NCI-H82 (cell line): ENCODE results near the gene DDX51.
"Not testable (repeated sequence)": the region's sequence is repeated elsewhere in the genome, so short reads cannot be mapped to it uniquely, and the experiment has no call there.

Experiments
- DNase-seq: peaks from one replicate; lab custom pipeline; 2025; lab: John Stamatoyannopoulos, UW

Gene DDX51

DNA sequence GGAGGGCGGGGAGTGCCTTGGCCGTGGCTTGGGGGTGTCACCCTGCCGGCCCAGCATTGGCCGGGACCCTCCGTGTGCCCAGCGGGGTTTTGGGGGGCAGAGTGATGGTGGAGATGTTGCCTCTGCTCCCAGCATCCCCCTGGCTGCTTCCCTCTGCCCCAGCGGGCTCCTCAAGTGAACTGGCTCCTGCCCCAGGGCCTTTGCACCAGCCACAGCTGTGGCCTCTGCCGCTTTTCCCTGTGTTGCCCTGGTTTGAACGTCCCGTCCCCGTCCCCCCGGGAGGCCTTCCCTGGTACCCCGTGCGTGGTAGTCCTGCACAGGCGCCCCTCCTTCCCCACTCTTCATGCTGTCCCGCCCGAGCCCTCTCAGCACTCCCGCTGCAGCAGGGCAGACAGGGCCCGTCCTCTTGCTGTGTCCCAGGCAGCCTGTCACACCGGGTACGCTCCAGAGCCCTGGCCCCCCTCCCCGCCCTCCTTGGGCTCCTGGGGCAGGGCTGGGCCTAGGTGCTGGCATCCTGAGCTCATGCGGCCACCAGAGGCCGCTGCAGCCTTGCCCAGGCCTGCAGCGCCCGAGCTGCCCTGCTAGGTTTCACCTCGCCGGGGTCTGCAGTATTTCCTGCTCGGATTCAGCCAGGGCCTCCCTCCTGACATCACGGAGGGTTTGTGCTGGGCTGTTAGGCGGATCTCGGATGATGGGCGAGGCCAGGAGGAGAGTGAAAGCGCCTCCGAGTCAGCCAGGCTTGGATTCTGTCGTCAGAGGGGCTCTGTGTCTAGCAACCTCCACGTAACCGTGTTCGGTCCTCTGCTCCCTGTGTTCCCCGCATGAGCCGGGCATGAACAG is 9.6 kb upstream of the DDX51 start:
- peak; percentile 92 for DNase-seq

DNA sequence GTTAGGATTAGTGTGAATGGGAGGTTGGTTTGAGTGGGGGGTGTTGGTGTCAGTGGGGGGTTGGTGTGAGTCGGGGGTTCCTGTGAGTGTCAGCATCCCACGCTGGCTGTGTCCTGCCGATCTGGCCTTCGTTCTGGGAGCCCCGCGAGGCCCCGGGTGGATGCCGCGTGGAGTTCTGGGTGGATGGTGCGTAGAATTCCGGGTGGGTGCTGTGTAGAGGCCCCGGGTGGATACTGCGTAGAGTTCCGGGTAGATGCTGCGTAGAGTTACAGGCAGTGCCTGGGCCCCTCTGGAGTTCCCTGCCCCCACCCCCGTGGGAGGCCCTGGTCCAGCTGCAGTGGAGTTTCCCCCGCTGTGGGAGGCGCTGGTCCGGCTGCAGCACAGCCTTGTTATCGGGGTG is 8.8 kb upstream of the DDX51 start:
- DNase-seq = no peak

GRCh38 chr12:132152411-132152821 is 8.3 kb upstream of the DDX51 start:
- DNase-seq = no peak

- DNase-seq = no peak
Measured at GRCh38 chr12:132151766-132152410, 7.8 kb upstream of the DDX51 start.

DNA sequence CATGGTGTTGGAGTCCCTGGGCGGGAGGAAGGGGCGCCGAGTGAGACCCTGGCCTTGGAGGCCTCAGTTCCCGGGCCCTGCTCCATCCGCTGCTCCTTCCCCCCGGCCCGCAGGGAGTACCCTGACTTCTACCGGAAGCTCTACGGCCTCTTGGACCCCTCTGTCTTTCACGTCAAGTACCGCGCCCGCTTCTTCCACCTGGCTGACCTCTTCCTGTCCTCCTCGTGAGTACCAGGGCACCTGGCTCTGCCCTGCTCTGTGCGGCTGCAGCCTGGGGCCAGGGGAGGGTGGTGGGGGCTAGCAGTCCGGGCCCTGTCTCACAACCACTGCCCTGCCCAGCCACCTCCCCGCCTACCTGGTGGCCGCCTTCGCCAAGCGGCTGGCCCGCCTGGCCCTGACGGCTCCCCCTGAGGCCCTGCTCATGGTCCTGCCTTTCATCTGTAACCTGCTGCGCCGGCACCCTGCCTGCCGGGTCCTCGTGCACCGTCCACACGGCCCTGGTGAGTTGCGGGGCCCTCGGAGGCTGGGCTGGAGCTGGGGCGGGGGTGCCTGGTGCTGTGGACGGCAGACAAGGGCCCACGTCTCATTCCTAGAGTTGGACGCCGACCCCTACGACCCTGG is 7.1 kb upstream of the DDX51 start:
- DNase-seq = no peak

GRCh38 chr12:132150780-132151144 is 6.6 kb upstream of the DDX51 start:
- no peak for DNase-seq

- not testable (repeated sequence) for DNase-seq
Measured at GRCh38 chr12:132149526-132149925, 5.4 kb upstream of the DDX51 start.

GRCh38 chr12:132148368-132149045 is 4.4 kb upstream of the DDX51 start:
- DNase-seq = no peak

DNA sequence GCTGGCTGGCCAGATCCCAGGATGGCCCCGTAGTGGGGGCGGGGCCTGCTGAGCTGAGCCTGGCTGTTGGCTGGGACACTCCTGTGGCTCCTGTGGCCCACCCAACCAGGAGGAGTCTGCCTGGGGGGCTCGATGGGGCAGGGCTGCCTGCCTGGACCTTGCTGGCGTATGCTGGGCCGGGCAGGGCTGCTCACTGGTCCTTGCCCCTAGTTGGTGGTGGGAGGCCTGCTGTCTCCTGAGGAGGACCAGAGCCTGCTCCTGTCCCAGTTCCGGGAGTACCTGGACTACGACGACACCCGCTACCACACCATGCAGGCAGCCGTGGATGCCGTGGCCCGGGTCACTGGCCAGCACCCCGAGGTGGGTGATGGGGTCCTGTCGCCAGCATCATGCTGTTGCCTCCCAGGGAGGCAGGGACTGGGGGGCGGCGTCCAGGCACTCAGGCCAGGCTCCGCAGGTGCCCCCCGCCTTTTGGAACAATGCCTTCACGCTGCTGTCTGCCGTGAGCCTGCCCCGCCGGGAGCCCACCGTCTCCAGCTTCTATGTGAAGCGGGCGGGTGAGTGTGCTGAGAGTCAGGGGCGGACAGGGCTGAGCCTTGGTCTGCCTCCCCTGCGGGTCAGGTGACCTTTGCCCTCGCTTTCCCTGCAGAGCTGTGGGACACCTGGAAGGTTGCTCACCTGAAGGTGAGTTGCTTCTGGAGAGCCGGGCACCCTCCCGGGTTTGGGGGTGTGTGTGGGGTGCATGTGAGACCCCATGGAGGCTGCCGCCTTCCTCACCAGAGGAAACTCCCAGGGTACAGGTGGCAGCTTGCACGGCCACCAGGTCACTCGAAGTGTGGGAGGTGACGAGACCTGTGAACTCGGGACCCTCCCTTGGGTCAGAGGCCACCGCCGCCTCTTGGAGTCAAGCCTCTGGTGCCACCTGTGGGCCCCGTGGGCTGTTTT is 3.6 kb upstream of the DDX51 start:
- DNase-seq = no peak

DNA sequence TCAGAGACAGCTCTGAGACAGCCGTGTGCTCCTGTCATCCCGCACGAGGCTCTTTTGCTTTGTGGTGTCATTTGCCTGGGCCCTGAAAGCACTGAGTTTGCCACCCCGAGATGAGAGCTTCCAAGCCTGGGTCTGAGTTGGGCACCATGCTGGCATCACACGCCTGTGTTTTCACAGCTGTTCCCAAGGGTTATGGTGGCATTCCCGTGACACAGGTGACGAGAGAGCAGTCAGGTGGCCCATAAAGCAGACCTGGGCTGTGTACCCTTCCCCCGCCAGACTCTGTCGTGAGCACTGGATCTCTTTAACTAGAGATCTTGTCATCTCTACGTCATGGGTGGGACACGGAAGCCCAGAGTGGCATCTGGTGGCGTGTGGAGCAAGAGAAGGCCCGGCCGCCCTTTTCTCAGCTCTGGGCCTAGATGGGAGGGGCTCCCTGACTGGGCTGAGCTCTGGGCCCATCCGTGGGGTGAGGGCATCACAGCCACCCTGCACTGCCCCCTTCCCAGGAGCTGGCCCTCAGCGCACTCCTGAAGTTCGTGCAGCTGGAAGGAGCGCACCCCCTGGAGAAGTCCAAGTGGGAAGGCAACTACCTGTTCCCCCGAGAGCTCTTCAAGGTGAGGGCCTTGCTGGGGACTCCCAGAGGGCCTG is 2.8 kb upstream of the DDX51 start:
- DNase-seq = no peak

DNA sequence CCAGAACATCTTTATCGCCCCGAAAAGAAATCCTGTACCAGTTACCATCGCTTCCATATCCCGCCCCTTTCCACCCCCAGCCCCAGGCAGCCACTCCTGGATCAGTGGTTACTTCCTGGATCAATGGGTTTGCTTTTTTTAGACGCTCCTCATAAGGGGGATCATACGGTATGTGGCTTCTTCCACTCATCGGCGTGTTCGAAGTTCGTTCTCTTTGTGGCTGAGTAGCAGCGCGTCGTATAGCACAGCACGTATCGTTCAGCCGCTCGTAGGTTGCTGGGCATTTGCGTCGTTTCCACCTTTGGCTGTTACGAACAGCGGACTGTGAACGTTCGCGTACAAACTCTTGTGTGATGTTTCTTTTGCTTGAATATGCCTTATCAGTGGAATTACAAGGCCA is 2.0 kb upstream of the DDX51 start:
- DNase-seq = no peak

DNA sequence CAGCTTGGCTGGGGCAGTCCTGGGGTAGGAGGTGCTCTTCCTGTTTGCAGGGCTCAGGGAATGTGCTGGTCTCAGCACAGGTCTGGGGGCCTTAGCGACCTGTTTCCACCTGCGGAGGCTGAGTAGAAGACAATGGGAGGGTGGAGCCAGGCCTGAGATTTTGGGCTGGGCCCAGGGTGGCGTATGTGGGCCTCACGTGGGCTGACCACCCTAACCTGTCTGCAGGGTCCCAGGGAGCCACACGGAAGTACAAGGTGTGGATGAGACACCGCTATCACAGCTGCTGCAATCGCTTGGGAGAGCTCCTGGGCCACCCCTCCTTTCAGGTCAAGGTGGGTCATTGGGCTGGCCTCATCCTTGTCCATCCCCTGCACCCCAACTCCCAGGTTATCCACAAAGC is 1.2 kb upstream of the DDX51 start:
- DNase-seq = no peak

- no peak for DNase-seq
Measured at GRCh38 chr12:132144810-132145168, 670 bp upstream of the DDX51 start.

DNA sequence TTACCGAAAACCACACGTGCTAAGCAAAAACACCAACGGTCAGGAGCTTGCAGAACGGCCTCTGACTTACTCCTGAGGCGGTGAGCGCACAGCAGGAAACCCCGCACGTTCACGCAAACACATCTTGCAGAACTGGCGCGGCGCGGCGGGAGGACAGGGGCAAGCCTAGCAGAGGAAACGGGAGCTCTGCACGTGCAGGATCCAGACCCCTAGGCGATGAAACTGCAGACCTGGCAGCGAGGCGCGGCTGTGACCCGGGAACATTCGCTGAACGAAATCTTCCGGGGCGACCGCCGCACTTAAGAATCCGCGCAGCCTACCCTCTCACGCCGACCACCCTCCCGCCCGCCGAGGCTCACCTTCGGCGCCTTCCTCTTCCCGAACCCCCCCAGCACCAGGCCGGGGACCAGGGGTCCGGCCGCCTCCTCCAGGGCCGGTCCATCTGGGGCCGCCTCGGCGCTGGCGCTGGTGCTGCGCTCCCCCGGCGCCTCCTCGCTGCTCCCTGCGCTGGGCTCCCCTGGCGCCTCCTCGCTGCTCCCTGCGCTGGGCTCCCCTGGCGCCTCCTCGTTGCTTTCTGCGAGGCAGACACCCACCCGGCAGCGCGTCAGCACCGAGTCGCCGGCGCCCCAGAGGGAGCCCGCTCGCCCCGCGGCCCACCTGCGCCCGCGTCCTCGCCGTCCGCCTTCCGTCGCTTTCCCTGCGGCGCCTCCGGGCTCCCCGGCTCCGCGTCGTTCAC is 615 bp downstream of the DDX51 start:
- DNase-seq = no peak

DNA sequence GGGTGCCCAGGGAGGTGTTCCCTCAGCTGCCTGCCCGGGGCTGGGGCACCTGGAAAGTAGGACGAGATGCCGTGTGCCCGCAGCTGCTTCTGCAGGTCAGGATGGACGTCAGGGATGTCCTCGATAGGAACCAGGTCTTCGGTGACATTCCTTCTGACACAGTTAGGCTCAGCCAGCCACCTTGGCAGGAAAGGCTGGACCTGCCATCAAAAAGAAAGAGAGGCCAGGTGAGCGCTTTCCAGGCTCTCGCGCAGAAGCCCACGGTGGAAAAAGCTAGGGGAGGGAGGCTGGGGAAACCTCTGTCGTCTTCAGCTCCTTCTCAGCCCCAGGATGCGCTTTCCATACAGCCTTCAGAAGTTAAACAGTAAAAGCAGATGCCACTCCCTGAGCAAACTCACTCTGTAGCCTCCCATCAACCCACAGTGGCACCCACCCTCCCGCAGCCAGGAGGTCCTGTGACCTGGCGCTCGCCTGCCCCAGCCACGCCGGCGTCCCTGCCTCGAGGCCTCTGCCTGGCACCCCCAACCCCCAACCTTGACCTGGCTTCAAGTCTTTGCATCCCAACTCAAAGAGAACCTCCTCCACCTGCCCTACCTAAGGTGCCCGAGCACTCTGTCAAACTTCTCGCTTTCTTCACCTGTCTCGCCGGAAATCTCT is 1.3 kb downstream of the DDX51 start:
- no peak for DNase-seq

- no peak for DNase-seq
Measured at GRCh38 chr12:132141976-132142678, 2.0 kb downstream of the DDX51 start.

GRCh38 chr12:132140918-132141841 is 2.9 kb downstream of the DDX51 start:
- DNase-seq = no peak

DNA sequence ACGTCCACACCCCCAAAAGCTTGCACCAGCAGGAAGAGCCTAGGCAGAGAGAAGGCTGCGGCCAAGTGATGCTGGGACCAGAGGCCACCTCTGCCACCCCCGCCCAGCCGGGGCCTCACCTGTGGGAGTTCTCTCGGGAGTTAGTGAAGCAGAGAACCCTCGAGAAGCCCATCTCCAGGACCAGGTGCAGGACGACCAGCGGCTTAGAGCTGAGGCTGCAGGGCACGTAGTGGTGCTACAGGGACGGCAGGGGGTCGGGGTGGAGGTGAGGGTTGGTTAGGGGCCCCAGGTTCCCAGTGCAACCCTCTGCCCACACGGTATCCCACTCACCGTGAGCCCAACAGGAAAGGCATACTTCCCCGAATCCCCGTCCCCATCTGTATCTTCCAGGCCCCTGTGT is 3.6 kb downstream of the DDX51 start:
- no peak for DNase-seq
